T47D (cell line): ENCODE measurements around the gene DLX4.

Experiments
- DNase-seq, 2 experiments: peaks; one replicate each; pipeline versions ENCODE4 v3.0.0 to v3.0.0-alpha.2; 2011 to 2012; ENCODE audit warnings: low read depth in 1 of 2, low spot score in 1 of 2
- JUND ChIP-seq: IDR thresholded peaks from 2 replicates; pipeline ENCODE4 v1.6.1; 2012; ENCODE audit warnings: low read depth
- in situ Hi-C: cut with HindIII; loops from 2 replicates; pipeline ENCODE4 v1.10.0; 2016; ENCODE audit warnings: low sequenced_read_pairs, low pct_unique_long_range_greater_than_20kb

Gene DLX4

GRCh38 chr17:50023520-50023919 is 54.5 kb downstream of the DLX4 start:
- no peak for TF ChIP-seq JUND
- in situ Hi-C loops = no loop called here
- DNase-seq = no peak
